COLO668 (cell line): Measurements from ENCODE around the gene GPNMB.

Experiments
- DNase-seq: peaks from one replicate; lab custom pipeline; 2025; ENCODE audit not compliant: unreplicated experiment; lab: John Stamatoyannopoulos, UW

GPNMB gene

DNA sequence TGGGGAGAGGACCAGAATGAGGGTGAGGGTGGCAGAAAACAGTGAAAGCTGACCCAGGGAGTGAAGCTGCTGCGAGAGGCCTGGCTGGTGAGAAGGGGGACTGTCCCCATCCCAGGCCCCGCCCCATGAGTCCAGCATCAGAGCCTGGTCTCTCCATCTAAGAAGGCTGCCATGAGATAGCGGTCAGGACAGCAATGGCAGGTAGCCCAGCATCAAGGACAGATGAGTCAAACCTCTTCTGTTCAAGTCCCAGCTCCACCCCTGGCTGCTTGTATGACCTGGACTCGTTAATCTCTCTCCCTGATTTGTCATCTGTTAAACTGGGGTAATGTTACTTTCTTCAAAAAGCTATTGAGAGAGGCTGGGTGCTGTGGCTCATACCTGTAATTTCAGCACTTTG, 22.2 kb downstream of the GPNMB start:
- no peak for DNase-seq

DNA sequence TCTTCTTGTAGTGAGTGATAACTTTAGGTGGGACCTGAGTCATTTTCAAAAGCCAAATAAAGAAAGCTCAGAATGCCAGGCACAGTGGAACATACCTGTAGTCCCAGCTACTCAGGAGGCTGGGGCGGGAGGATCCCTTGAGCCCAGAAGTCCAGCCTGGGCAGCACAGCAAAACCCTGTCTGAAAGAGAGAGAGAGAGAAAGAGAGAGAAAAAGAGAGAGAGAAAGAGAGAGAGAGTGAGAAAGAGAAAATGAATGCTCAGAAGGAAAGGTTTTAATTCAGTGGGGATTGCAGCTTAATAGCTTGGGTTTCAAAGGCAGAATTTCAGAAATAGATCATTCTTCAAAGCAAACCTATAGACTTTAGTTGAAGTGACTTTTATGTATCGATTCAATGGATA, 25.7 kb downstream of the GPNMB start:
- no peak for DNase-seq

DNA sequence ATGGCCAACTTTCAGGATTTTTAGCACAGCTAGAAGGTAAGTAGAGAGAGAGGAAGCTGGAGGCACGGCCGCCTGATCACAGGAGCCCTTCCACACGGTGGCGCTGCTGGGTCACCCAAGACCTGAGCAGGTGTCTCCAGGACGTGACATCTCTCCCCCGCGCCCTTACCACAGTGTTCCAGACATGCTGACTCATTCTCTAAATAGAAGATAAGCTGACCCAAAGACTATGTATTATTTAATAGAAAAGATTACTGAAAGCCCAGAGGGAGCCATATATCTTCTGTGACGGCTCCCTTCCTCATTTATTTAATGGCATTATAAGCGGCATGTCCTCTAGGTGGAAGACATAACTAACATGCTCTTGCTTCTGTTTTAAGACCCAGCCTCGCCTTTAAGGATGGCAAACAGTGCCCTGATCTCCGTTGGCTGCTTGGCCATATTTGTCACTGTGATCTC, 26.6 kb downstream of the GPNMB start:
- DNase-seq: peak; percentile 99

DNA sequence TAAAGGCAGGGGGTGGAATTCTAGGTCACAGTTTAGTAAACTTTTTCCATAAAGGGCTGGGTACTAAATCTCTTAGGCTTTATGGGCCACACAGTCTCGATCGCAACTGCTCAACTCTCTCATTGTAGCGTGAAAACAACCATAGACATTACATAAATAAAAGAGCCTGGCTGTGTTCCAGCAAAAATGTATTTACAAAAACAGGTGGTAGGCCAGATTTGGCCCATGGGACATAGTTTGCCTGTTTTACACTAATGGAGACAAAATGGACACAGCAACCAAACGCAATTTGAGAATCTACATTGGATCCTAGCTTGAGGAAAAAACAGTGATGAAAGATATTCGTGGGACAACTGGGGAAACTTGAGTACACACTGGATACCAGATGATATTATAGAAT, 29.3 kb downstream of the GPNMB start:
- no peak for DNase-seq

DNA sequence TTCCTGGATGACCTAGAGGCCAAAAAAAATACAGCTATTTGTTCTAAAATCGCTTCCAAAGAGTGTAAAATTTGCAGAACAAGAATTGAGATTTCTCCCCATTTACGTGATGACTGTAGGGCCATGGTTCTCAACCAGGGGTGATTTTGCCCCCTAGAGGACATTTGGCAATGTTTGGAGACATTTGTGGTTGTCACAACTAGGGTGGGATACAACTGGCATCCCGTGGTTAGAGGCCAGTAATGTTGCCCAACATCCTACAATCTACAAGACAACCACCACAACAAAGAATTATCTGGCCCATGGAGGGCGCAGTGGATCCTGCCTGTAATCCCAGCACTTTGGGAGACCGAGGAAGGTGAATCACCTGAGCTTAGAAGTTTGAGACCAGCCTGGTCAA, 29.8 kb downstream of the GPNMB start:
- no peak for DNase-seq

DNA sequence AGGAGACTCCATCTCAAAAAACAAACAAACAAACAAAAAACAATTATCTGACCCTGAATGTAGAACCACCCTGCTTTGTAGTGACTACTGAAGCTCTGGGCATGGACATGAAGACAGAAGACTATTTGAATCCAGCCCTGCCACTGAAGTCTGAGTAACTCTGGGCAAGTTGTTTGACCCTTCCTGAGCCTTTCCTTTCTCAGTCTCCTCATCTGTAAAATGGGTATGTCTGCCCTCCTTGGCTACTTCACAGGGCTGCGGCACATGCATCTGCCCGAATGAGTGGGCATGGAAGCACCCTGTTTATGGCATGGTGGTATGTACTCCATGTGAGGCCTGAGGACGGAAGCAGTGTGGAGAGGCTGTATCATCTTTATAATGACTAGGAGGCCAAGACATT, 30.4 kb downstream of the GPNMB start:
- DNase-seq: no peak

DNA sequence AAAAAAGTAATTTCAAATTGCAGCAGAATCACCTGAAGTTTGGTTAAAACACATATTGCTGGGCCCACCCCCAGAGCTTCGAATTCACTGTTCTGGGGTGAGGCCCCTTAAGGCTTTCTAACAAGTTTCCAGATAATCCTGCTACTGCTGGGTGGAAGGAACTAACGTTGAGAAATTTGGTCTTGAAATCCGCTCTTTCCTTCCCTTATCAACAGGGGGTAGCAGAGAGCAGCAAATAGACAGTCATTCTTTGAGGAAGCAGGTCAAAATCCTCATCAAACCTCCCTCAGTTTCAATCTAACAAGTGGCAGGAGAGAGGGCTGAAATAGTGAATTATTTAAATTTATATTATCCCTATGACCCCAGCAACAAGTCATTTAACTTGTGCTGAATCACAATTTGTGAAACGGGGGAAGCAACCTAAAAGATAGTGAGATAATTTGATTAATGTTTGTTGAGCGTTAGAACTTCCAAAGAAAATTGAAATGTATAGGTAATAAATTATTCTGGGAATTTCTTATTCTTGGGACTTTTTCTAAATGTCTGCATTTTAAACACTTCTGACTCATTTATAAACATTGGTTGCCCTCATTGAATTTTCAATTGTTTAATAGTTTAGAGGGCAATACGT, 30.9 kb downstream of the GPNMB start:
- DNase-seq: peak; percentile 63

DNA sequence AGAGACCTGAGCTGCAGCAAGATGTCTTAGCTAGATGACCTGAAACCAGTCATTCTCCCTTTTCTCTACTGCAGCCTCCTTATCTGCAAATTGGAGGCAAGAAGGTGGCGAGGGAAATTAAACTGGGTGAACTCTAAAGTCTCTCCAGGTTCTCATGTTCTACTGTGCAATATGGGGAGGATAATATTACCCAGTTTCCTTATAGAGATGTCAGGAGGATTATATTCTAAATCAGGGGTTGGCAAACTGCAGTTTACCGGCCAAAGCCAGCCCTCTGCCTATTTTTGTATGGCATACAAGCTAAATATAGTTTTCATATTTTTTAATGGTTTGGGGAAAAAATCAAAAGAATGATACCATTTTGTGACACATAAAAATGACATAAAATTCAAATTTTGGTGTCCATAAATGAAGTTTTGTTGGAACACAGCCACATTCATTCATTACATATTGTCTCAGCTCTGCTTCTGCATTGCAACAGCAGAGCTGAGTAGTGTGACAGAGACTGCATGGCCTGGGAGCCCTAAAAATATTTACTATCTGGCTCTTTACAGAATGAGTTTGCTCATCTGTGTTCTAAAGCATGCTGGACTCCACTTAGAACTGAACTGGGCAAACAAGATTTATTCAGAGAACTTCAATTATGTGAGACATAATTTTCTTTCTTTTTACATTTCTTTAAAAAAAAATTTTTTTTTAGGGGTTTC, 33.4 kb downstream of the GPNMB start:
- no peak for DNase-seq

DNA sequence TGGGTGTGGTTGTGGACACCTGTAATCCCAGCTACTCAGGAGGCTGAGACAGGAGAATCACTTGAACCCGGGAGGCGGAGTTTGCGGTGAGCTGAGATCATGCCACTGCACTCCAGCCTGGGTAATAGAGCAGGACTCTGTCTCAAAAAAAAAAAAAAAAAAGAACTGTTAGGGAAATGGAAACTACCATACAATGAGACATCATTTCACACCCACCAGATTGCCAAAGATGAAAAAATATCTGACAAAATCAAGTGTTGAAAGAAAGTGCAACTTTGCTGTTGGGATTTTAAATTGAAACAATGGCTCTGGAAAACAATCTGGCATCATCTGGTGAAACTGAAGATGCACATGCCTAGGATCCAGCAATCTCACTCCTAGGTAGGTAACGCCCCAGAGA, 36.5 kb downstream of the GPNMB start:
- DNase-seq: no peak

DNA sequence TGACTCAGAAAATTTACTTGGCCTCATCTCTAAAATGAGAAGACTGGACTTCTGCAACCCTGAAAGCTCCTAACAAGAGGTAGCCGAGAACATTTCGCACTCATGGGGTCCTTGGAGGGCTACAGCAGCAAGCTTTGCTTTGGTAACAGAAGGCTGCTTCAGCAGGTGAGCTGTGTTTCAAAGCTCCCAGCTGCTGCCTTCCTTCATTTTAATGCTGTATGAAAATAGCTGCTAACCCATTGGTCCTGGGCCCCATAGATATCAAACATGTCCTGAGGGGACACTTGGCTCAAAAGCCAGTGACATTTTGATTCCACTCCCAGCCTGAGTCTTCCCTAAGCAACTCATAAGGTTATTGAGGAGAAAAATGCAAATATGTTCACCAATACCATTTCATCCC, 38.3 kb downstream of the GPNMB start:
- DNase-seq: no peak

DNA sequence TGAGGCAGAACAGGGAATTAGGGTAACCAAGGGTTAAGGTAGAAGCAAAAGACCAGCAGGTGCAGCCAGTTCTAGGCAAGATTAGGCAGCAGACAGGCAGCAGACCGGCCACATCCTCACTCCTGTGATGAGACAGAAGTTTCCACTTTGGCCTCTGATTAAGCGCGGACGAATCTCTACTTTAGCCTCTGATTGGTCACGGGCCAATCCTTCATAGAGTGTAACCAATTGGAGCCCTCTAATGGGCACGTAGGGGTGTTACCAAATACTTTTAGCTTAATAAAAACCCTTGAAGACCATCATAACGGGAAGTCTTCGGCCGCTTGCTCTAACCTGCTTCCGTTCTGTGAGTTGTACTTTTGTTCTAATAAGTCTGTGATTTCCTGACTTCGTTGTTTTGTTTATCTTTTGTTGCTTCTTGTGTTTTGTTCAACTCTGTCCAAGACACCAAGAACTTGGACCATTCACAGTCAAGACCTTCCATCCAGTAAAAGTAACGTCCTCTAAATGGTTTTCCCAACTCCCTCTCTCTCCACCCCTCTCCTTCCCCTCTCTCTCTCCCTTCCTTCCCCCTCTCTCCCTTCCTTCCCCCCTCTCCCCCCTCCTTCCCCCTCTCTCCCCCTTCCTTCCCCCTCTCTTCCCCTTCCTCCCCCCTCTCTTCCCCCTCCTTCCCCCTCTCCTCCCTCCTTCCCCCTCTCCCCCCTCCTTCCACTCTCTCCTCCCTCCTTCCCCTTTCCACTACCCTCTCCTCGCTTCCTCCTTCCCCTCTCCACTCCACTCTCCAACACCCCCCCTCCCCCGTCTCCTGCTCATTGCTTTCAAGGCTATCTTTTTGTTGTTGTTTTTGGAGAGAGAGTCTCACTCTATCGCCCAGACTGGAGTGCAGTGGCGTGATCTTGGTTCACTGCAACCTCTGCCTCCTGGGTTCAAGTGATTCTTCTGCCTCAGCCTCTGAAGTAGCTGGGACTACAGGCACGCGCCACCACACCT, 39.4 kb downstream of the GPNMB start:
- DNase-seq: no peak

DNA sequence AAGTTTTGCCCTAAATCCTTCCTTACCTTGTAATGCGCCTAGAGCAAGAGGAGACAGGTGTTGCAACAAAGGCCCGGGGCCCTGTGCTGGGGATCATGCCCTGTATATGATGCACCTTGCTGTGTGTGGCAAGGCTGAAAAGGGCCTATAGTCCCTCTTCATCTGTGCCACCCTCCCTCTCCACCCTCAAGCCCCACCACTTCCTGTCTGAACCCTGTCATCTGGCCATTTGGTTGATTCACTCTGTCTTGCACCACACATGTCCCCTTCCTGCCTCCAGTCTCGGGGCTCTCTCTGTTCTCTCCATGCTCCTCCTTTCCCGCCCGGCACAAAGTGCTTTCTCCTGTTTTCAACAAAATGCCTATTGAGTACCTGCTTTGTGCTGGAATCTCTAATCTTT, 41.0 kb downstream of the GPNMB start:
- no peak for DNase-seq

DNA sequence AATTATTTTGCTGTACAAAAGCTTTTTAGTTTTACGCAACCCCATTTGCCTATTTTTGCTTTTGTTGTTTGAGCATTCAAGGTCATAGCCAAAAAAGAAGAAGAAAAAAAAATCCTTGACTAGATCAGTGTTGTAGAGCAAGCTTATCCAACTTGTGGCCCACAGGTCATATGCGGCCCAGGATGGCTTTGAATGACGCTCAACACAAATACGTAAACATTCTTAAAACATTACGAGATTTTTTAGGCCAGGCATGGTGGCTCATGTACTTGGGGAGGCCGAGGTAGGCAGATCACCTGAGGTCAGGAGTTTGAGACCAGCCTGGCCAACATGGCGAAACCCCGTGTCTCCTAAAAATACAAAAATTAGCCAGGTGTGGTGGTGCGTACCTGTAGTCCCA, 44.4 kb downstream of the GPNMB start:
- DNase-seq: no peak

DNA sequence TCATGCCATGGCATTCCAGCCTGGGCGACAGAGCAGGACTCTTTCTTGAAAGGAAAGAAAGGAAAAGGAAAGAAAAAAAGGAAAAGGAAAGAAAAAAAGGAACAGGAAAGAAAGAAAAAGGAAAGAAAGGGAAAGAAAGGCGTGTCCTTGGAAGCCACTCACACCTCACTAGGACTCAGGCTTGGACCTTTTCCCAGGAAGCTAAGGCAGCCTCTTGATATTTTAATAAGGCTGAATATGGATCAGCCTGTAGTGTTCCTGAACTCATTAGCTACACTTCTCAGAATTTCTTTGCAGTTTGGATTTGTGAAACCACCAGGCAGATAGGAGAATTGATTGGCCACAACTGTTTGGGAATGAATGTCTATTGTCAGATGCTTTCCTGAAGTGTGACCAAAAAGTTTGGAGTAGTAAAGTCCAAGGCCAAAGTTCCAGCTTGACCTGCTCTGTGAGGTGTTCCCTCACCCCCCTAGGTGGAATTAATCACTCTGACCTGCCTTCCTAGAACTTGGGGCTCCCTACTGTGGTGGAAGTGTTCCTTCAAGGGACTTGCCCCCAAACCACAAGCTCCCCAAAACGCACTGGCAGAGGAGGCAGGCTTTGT, 45.5 kb downstream of the GPNMB start:
- no peak for DNase-seq

DNA sequence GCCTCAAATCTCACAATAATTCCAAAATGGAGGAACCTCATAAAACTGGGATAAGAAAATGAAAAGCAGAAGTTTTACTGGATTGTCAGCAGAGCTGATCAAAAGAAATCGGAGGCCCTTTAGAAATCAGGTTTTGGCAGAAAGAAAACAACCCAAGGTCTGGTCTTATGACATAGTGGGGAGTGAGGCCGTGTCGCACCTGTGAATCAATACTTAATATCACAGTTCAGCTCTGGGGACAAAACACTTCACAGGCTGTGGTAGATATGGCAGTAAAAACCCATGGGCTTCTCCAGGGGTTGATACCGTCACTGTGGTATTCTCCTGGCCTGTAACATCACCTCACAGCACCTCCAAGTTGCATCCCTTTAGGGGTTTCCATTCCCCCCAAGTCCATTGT, 46.0 kb downstream of the GPNMB start:
- DNase-seq: no peak

DNA sequence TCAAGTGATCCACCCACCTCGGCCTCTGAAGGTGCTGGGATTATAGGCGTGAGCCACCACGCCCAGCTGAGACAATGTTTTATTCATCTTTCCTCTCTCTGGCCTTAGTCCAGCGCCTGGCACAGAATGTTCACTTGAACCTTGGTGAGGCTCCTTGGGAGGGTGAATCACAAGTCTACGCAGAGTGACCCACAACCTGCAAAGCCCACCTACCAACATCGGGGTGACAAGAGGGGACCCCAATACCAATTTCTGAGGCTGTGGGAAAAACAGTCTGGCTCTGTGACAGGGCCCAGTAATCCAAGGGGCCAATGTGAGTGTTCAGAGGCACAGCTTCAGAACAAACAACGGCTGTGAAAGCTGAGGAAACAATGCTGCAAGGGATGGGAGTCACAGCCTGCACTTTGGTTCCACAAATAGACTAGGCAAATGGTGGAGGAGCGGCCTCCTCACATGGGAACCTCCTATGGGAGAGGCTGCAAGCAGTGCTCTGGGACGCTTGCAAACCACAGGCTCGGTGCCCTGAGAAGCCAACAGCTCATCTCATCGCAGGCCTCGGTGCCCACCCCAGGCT, 47.0 kb downstream of the GPNMB start:
- no peak for DNase-seq

DNA sequence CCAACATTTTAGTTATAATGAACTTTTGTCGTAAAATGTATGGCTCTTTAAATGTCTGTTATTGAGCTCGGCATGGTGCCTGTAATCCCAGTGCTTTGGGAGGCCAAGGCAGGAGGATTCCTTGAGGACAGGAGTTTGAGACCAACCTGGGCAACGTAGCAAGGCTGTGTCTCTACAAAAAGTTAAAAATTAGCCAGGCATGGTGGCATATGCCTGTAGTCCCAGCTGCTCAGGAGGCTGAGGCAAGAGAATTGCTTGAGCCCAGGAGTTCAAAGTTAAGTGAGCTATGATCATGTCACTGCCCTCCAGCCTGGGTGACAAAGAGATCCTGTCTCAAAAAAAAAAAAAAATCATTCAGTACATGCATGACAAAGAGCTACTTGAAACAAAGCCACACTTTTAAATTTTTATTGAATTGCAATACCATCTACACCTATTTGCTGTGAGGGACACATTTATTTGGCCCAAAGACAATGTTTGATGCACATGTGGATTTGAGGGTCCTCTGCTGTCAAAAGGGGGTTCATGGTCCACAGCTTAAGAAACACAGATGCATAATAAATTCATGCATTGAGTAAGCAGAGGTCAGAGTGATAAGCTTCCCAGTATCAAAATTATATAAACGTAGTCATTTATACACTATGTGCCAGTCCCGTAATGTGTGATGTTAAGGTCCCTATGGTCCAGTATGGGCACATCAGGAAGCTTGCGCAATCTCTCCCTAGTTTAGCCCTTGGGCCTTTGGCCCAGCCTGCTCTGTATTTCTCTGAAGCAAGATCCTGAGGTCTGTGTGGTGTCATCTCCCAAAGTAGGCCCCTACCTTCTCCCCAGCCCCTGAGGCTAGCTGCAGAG, 48.2 kb downstream of the GPNMB start:
- no peak for DNase-seq

DNA sequence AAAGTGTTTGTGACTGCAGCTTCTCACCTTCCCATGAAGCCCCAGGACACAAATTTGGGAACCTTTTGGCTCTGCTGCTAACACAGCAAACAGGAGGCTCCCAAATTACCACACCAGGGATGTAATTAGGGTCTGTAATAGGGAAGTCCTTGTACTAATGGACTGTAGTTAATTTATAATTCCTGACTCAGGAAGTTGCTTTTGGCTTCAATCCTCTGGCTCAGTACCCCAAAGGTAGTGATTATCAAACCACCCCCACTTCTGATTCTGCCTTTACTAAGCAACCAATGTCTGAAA, 48.8 kb downstream of the GPNMB start:
- DNase-seq: no peak

DNA sequence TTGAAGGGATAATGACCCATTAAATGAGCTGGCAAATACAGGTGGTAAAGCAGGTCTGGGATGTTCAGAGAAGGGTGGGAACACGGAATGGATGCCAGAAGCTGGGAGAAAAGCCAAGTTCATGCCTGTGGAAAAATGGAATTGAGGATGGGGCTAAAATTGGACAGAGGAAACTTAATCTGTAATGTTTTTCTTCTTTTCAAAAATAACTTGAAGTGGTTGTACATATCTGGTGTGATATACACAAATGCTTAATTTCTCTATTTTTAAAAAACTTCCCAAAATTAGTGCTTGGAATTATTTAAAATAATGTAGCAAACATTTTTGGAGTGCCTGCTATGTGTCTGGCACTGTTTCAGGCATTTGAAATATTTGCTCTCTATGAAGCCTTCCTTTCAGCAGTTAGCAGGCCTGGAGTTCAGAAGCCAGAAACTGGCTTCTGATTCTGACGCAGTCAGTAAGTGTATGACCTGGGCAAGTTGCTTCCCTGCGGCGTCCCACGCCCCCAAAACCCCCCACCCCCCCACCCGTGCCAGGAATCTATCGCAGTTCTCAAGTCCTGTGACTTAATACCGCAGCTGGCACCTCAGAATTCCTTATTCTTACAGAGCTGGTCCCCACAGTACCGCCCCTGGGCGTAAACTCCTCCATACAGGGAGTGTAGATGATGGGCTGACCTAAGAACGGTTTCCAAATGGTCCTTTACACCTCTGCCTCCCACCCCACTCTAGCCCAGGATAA, 51.7 kb downstream of the GPNMB start:
- DNase-seq: no peak
